Panc1 (cell line): ENCODE data around the gene ADI1. TPM values are rescaled to one million over a fixed set of nuclear protein-coding genes. Genes with fewer than 3 reads are reported as not detected.
A peak's percentile ranks its signal among the peaks of the same experiment; 100 is the strongest.

Experiments
- ATAC-seq: fragments of 200-7000 bp; cut with Tn5 transposase; 2 replicates; pipeline ENCODE4 v1.9.1; 2020; ENCODE audit warnings: mild to moderate bottlenecking, moderate library complexity
- BruUV-seq: library from RNA; stranded (reverse); fragments of 400-500 nt; replicated peaks from 2 replicates; lab custom pipeline; 2021; lab: Mats Ljungman, UMichigan
- CTCF ChIA-PET: fragments of 300-600 bp; sonication (Branson Sonifier 250); formaldehyde crosslinking; loops from one replicate; lab custom pipeline; 2022; ENCODE audit warnings: antibody characterized with exemption; lab: Charles Lee
- POLR2A ChIA-PET: fragments of 300-600 bp; sonication (Branson Sonifier 250); formaldehyde crosslinking; loops from one replicate; lab custom pipeline; 2022; ENCODE audit warnings: antibody characterized with exemption; lab: Charles Lee
- DNase-seq: peaks from one replicate; pipeline ENCODE4 v3.0.0-alpha.2; 2010; ENCODE audit warnings: low read depth, low spot score
- H3K27ac ChIP-seq: 2 replicates; pipeline ENCODE4 v1.5.1; 2011; ENCODE audit warnings: mild to moderate bottlenecking, low read length, inconsistent platforms
- H3K27me3 ChIP-seq: fragments of 200-500 bp; sonication (Bioruptor generic); 2 replicates; pipeline ENCODE4 v1.6.0; 2014; ENCODE audit warnings: low read length, inconsistent platforms; ENCODE audit not compliant: control insufficient read depth, insufficient read depth
- H3K36me3 ChIP-seq: fragments of 200-500 bp; sonication (Bioruptor generic); 2 replicates; pipeline ENCODE4 v1.5.1; 2014; ENCODE audit warnings: inconsistent platforms, mild to moderate bottlenecking, low read length, moderate library complexity; ENCODE audit not compliant: control insufficient read depth, insufficient read depth
- H3K4me1 ChIP-seq: 2 replicates; pipeline ENCODE4 v1.5.1; 2011; ENCODE audit warnings: inconsistent platforms, mild to moderate bottlenecking, low read length, moderate library complexity; ENCODE audit not compliant: control insufficient read depth, insufficient read depth
- H3K4me3 ChIP-seq, 2 experiments: 2 replicates each; pipeline ENCODE4 v1.5.1; 2011 to 2012; ENCODE audit warnings: low read depth in 2 of 2, low read length in 2 of 2, mild to moderate bottlenecking in 2 of 2, inconsistent platforms in 1 of 2, moderate library complexity in 1 of 2
- H3K9me3 ChIP-seq: fragments of 200-500 bp; sonication (Bioruptor generic); 2 replicates; pipeline ENCODE4 v1.5.1; 2014; ENCODE audit warnings: low read depth, mild to moderate bottlenecking, inconsistent platforms, low read length, moderate library complexity; ENCODE audit not compliant: control insufficient read depth, insufficient read depth
- POLR2AphosphoS5 ChIP-seq: IDR thresholded peaks from 2 replicates; pipeline ENCODE4 v1.6.1; 2012; ENCODE audit warnings: mild to moderate bottlenecking, low read depth, low read length, moderate library complexity
- REST ChIP-seq, 2 experiments: IDR thresholded peaks; 2 replicates each; pipeline ENCODE4 v1.6.1; 2011 to 2012; ENCODE audit warnings: low read depth in 2 of 2, control low read depth in 1 of 2, low read length in 1 of 2, mild to moderate bottlenecking in 1 of 2, moderate library complexity in 1 of 2; ENCODE audit not compliant: insufficient read depth in 1 of 2
- SIN3A ChIP-seq: IDR thresholded peaks from 2 replicates; pipeline ENCODE4 v1.6.1; 2012; ENCODE audit warnings: low read depth, mild to moderate bottlenecking, low read length, moderate library complexity, borderline replicate concordance; ENCODE audit not compliant: insufficient read depth
- TCF7L2 ChIP-seq: IDR thresholded peaks from 2 replicates; pipeline ENCODE4 v1.6.1; 2011; ENCODE audit warnings: mild to moderate bottlenecking, low read depth, low read length, inconsistent platforms
- in situ Hi-C: cut with HindIII; loops from 2 replicates; pipeline ENCODE4 v1.10.0; 2016; ENCODE audit warnings: low sequenced_read_pairs, low pct_unique_long_range_greater_than_20kb
- intact Hi-C: fragments of 100-400 bp; cut with micrococcal nuclease; formaldehyde crosslinking; loops from one replicate; pipeline ENCODE4 v1.10.0; 2022; ENCODE audit not compliant: unreplicated experiment
- total RNA-seq: library from RNA; stranded (reverse); gene quantifications from one replicate; pipeline ENCODE4 v1.2.1, GENCODE V29; 2021; ENCODE audit not compliant: unreplicated experiment
- TF ChIP-seq, protein P1 (sequence below): fragments of 450-650 bp; IDR thresholded peaks from 2 replicates; pipeline ENCODE4 v1.5.1; 2017; ENCODE audit warnings: mild to moderate bottlenecking

The ADI1 gene
- total RNA-seq, 1 experiment from 2014 or later: 42.9 TPM

DNA sequence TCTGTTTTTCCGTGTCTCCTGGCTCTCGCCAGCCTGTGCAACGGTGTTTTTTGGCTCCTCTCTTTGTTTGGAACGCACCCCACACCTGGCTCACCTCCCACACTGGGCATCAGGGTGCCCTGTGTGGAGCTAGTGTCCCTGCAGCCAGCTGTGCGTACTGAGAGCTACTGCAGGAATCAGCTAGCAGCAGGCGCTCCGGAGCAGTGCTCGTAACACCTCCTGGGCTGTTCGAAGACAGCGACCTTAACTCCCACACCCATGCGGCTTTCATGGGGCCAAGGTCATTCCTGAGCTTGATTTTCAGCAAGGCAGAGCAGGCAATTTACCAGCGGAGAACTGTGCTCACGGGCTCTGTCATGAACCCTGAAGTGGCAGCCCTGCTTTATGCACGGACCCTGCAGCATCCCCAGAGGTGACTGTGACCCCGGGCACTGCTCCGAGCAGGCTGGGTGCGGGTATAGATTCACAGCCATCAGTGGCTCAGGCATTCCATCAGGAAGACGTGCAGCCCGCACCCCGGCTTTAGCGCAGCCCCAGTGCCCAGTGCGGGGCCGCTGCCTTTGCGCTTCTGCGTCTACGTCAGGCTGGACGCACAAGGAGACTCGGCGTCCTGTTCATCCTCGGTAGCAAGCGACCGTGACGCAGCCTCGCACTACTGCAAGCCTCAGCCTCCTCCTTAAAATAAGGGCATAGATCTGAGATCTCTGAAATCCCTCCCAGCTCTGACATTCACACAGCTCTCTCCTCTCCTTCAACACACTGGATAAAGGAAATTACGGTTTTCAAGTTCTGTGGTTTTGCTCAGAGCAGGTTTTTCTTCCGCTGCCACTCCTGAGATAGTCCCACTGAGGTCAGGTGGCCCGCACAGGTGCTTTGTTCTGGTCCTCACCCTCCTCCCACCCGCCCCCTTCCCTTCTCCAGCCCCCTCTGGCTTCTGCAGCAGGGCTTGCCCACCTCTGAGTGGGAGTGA, 58.2 kb downstream of the ADI1 start:
- intact Hi-C loops: no loop called here
- CTCF ChIA-PET: no interaction called here

GRCh38 chr2:3460156-3460555, 59.2 kb downstream of the ADI1 start:
- no peak for ATAC-seq
- Histone ChIP-seq H3K27ac (no peak overlapping the region), H3K4me1 (no peaks in the 10 kb centered on the region), H3K4me3 (no peak overlapping the region), H3K9me3 (no peaks in the 10 kb centered on the region), H3K36me3 (no peaks in the 10 kb centered on the region), H3K27me3 (no peaks in the 10 kb centered on the region)
- BruUV-seq: no TSS peak
- POLR2A ChIA-PET: no interaction called here
- TF ChIP-seq SIN3A (no peak), TCF7L2 (no peak), POLR2AphosphoS5 (no peak), REST (IDR thresholded peaks at IDR 0.05; ENCODE audit: insufficient read depth in 1 of 2, low read depth in 2 of 2, low read length in 1 of 2) (no peak)
- TF ChIP-seq, protein P1, sequence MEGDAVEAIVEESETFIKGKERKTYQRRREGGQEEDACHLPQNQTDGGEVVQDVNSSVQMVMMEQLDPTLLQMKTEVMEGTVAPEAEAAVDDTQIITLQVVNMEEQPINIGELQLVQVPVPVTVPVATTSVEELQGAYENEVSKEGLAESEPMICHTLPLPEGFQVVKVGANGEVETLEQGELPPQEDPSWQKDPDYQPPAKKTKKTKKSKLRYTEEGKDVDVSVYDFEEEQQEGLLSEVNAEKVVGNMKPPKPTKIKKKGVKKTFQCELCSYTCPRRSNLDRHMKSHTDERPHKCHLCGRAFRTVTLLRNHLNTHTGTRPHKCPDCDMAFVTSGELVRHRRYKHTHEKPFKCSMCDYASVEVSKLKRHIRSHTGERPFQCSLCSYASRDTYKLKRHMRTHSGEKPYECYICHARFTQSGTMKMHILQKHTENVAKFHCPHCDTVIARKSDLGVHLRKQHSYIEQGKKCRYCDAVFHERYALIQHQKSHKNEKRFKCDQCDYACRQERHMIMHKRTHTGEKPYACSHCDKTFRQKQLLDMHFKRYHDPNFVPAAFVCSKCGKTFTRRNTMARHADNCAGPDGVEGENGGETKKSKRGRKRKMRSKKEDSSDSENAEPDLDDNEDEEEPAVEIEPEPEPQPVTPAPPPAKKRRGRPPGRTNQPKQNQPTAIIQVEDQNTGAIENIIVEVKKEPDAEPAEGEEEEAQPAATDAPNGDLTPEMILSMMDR: no peak
- in situ Hi-C loops: no loop called here
- DNase-seq: no peak
- CTCF ChIA-PET: no interaction called here
- intact Hi-C loops: no loop called here

More for the DNA sequence above, 58.2 kb downstream of the ADI1 start:
- BruUV-seq: no TSS peak
- DNase-seq (no peak), ATAC-seq (0 out of 2 replicates have a peak, but pooled peaks have one; percentile 20)
- Histone ChIP-seq H3K27me3 (no peaks in the 10 kb centered on the region), H3K4me3 (no peak overlapping the region), H3K4me1 (no peaks in the 10 kb centered on the region), H3K9me3 (no peaks in the 10 kb centered on the region), H3K27ac (no peak overlapping the region), H3K36me3 (no peaks in the 10 kb centered on the region)
- POLR2A ChIA-PET: no interaction called here
- no peak for TF ChIP-seq SIN3A
- TF ChIP-seq POLR2AphosphoS5: no peak
- TF ChIP-seq TCF7L2: no peak
- TF ChIP-seq, protein P1: no peak
- no peak for TF ChIP-seq REST (IDR thresholded peaks at IDR 0.05; ENCODE audit: insufficient read depth in 1 of 2, low read depth in 2 of 2, low read length in 1 of 2)
- in situ Hi-C loops: no loop called here
